OCI-LY7 (cell line): ENCODE results near the gene ZNF578.

Source experiments
- CTCF ChIP-seq: fragments of 200-600 bp; sonication (generic); conservative IDR thresholded peaks from 2 replicates; pipeline ENCODE4 v1.5.1; 2014; ENCODE audit warnings: mild to moderate bottlenecking, antibody characterized with exemption, low read length, moderate library complexity, mixed read lengths
- EZH2phosphoT487 ChIP-seq: fragments of 200-600 bp; sonication (generic); IDR thresholded peaks from 2 replicates; pipeline ENCODE4 v1.6.1; 2018; ENCODE audit warnings: low read depth, borderline replicate concordance, mild to moderate bottlenecking, mixed run types, antibody characterized with exemption, low read length, moderate library complexity, mixed read lengths

- TF ChIP-seq CTCF (no peak), EZH2phosphoT487 (no peak)
These were observed 20.4 kb downstream of the ZNF578 start for GRCh38 chr19:52473655-52474350.
